Measurements from ENCODE around the gene ARL16.

Gene ARL16, protein sequence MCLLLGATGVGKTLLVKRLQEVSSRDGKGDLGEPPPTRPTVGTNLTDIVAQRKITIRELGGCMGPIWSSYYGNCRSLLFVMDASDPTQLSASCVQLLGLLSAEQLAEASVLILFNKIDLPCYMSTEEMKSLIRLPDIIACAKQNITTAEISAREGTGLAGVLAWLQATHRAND

DNA sequence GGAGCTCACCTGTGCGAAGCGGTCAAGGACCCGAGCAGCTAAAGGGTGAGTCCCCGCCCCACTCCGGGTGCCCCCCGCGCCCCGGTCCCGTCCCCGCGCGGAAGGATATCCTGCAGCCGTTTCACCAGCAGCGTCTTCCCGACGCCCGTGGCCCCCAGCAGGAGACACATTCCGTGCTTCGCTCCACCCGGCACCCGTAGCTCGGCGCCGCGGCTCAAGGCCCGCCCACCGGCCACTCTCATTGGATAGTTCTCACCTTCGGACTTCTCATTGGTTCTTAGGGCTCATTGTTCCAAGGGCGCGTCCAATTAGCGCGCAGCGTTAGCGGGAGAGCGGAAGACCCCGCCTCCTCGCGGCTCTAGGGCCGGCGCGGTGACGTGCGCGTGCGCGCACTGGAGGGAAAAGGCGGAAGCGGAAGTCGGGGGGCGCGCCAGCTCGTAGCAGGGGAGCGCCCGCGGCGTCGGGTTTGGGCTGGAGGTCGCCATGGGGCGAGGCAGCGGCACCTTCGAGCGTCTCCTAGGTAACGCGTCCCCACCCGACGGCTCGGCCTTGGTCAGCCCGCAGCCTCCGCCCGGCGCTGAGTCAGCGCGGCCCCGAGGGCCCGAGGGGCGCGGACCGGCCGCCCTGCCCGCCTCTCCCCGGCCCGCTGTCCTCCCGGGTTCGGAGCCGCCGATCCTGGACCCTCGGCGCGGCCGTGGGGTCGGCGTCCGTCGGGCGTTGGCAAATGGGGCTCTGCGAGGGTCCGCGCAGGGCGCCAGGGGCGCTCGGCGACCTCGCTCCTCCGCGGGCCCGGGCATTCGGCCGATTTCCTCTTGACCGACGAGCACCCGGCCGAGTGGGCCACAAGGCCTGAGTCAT is at the start of gene ARL16, which contains the start of gene HGS:
Gene ARL16, minus strand, starts transcription at position 214 of the 858 bp plus-strand sequence. Its CDS starts 44 bp downstream, at position 170.
Gene HGS, plus strand, starts transcription at position 428 of the 858 bp plus-strand sequence. Its CDS starts 56 bp downstream, at position 484.
- peak; percentile 95 to 96 for DNase-seq

DNA sequence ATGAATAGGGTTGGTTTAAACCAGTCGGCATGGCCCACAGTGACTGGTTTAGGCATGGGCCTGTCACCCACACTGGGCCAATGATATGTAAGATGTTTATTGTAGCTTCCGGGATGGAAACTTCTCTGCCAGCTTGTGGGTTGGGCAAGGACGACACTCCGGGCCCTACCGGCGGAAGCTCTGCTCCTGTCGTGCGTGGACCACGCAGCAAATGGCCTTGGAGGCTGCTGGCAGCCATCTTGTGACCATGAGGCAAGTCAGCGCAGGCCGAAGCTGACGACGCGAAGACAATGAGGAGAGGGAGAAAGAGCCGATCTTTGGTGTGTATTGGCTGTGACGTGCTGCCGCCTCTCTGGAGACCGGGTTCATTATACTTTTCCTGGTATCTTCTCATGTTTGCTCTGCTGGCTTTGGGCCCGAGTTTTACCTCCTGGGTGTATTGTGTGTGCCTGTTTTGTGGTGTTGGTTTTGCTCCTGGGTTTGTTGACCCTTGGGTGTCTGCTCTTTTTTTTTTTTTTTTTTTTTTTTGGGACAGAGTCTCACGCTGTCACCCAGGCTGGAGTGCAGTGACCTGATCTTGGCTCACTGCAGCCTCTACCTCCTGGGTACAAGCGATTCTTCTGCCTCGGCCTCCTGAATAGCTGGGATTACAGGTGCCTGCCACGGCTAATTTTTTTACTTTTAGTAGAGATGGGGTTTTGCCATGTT is 43.9 kb upstream of the ARL16 start:
- no peak for DNase-seq

DNA sequence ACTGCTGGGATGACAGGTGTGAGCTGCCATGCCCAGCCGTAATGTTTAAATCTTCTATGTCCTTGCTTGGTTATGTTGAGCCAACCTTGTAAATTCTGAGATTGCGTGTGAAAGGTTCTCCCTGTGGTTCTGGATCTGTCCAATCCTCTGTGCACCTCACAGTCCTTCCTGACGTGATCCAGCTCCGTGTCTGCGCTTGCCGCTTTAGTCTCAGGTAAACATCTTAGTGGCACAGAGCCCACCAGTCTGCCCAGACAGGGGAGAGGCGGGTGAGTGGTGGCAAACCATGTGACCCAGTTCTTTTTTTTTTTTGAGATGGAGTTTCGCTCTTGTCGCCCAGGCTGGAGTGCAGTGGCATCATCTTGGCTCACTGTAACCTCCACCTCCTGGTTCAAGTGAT is 42.4 kb upstream of the ARL16 start:
- no peak for DNase-seq

DNA sequence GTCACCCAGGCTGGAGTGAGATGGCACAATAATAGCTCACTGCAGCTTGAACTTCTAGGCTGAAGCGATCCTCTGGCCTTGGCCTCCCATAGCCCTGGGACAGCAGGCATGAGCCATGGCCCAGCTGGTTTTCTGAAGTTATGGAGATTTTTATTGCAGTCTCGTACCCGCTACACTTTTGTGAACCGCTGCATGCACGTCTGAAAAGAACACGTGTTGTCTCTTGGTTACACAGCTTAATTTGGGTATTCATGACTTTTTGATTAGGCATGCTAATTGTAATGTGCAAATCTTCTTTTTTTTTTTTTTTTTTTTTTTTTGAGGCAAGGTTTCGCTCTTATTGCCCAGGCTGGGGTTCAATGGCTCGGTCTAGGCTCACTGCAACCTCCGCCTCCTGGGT is 41.8 kb upstream of the ARL16 start:
- no peak for DNase-seq

DNA sequence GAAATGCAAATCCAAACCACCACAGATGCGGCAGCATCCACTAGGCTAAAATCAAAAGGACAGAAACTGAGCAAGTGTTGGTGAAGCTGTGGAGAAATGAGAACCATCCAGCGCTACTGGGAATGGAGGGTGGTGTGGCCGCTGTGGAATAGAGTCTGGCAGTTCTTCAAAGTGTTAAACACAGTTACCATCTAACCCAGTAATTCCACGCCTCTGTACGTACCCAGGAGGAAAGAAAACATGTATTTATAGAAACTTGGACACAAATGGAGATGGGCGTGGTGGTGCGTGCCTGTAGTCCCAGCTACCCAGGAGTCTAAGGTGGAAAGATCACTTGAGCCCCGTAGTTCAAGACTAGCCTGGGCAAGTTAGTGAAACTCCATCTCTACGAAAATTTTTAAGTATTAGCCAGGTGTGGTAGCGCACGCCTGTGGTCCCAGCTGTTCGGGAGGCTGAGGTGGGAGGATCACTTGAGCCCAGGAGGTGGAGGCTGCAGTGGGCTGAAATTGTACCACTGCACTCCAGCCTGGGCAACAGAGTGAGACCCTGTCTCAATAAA is 40.1 kb upstream of the ARL16 start:
- no peak for DNase-seq

DNA sequence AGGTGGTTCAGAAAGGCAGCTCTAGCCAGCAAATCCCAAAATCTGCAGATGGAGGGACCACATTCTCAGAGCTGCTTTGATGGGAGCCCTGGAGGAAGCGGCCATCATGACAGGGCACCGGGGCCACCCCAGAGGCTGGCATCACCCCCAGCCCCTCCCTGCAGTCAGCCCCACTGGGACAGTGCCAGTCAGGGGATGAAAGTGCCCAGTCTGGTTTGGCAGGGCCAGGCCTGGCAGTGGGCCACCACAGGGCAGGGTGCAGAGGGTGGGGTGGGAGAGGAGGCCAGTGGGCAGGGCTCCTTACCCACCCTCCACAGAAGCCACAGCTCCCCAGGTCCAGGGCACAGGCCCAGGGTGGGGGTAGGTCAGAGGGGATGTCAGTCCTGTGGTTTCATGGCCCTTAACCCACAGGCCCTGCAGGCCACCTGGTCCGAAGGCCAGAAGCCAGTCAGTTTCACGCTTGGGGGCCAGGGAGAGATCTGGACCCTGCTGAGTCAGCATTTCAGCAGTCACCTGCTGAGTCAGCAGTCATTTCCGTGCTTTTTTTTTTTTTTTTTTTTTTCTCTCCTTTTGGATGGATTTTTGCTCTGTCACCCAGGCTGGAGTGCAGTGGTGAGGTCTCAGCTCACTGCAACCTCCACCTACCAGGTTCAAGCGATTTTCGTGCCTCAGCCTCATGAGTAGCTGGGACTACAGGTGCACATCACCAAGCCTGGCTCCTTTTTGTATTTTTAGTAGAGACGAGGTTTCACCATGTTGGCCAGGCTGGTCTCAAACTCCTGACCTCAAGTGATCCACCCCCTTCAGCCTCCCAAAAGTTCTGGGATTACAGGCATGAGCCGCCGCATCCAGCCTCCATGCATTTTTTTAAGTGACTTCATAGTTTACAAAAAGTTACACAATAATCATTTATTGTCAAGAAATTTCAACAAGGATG is 38.9 kb upstream of the ARL16 start:
- no peak for DNase-seq

DNA sequence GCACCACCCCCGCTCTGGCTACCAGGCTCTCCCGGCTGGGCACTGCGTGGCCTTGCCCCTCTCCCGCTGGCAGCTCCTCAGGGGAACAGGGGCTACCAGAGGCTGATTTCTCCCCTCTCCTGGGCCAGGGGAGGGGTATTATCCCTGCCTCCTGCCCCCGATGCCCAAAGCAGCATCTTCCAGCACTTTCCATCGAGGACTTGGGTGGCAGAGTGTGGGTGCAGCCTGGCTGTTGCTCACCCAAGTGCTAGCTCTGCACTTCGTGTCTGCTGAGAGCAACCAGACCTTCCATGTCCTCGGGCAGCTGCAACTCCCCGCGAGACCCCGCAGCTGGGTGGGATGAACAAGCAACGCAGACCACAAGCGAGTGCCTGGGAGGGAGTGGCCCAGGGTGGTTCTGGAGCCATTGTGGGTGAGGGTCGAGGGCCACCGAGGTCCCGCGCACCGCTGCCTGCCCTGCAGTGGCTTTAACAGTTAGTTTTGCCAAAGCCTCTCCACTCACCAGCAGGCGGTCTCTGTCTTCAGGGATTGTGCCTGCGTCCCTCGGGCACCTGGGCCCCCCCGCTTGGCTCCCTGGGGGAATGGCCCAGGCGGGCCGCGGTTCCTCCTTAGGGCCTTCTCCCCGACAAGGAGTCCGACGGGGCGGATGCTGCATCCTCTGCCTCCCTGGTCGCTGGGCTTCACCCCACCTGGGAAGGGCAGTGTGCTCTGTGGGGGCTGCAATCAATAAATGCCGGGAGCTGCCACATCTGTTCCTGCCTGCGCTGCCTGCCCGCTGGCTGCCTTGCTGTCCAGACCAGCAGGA is 36.9 kb upstream of the ARL16 start:
- DNase-seq = no peak

DNA sequence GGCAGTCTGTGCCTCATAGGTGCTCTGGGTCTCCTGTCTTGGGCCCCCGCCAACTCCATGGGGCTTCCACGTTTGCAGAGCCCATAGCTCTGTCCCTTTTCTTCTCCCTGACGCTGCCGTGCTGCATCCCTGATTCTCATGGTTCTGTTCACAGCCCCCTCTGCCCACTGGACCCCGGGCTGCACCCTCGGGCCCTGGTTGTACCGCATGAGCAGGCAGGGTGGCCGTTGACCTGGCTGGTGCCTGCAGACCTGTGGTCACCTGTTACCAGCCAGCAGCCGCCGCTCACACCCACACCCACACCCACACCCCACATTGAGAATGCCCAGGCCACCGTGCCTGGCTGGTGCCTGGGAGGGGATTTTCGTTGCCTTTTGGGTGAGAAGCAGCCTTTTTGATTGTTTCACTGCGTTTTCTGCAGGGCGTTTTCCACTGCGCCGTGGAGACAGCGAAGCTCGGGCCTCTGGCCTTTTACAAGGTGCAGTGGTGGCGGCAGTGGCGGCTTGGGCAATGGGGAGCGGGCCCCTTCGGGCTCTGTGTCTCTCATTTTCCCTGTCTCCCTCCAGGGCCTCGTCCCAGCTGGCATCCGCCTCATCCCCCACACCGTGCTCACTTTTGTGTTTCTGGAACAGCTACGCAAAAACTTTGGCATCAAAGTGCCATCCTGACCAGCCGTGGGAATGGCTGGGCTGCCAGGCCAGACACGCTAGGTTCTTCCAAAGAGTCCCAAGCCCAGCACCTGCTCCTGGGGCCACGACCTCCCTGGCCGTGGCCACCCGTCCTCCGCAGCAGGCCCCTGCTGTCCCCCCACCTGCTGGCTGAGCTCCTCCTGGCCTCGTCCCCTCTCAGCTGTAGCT is 36.0 kb upstream of the ARL16 start:
- DNase-seq = no peak

DNA sequence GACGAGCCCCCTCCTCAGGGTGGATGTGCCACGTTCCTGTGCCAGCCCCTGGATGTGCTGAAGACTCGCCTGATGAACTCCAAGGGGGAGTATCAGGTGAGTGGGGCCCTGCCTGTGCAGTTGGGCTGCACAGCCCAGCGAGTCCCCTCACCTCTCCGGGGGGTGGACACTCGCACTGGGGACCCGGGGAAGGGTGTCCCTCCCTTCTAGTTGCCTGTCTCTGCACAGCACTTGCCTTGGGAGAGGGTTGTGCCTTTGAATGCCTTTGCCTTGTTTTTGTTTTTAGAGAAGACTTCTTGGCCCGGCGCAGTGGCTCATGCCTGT is 34.1 kb upstream of the ARL16 start:
- no peak for DNase-seq

DNA sequence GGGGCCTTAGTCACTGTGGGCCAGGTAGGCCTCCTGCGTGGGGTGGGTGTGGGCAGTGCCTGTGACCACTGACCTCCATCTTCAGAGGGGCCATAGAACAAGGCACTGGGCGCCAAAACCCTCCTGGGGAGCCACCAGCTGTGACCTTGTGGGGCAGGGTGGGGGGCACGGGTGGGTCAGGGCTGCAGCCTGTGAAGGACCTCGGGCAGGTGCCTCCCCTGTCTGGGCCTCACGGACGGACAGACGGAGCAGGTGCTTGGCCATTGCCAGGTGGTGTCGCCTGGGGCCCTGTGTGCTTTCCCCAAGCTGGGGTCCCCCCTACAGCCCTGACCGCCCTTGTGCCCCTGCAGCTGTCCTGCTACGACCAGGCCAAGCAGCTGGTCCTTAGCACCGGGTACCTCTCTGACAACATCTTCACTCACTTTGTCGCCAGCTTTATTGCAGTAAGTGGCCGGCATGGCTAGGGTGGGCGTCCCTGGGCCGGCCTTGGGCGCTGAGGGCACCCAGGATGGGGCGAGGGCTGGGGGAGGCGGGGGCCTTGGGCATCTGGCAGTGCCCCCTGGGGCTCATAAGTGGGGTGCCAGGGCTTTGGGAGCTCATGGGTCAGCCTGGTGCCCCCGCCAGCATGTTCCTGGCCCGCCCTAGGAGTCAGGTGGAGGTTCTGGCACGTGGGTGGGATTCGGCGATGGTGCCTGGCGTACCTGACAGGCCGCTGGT is 33.6 kb upstream of the ARL16 start:
- no peak for DNase-seq

DNA sequence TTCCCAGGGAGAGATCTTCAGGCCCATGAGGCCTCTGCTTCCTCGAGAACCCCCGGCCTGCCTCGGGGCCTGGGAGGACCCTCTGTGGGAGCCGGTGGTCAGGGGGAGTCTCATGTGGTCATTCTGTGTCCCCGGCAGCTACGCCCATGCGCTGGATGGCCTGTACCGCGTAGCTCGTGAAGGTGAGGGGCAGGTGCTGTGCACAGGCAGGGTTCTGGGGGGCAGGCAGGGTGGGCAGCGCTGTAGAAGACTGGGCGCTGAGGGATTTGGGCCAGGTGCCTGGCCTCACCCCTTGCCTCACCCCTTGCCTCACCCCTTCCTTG is 33.0 kb upstream of the ARL16 start:
- DNase-seq = no peak

DNA sequence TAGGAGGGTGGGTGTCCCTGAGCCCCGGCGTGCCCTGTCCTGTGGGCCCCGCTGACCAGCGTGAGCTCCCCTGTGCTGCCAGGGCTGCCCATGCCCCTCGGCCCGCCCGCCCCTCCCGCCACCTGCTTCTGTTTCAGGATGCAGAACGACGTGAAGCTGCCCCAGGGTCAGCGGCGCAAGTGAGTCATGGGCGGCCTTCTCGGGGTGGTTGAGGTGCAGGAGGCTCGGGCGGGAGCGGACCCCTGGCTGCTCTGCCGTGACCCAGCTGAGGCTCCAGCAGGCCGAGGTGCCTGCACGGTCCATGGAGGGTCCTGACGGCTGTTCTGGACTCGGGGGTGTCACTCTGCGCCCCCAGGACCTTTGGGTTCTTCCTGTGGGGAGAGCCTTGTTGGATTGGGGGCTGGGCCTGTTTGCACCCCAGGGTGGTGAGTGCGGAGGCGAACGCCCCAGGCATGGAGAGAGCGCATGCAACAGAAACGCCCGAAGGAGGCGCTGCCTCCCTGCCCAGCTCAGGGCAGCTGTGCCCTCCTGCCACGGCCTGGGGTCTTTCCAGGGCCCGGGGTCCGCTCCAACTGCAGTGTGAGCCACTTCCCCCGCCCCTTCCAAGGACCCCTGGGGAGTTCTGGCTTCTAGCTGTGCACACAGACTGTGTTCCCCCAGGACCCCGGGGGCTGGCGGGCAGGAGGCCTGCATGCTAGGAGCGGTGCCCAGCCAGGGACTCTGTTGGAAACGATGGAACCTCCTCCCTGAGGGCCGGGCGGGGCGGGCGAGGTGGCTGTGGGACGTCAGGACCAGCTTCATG is 32.5 kb upstream of the ARL16 start:
- DNase-seq = no peak

DNA sequence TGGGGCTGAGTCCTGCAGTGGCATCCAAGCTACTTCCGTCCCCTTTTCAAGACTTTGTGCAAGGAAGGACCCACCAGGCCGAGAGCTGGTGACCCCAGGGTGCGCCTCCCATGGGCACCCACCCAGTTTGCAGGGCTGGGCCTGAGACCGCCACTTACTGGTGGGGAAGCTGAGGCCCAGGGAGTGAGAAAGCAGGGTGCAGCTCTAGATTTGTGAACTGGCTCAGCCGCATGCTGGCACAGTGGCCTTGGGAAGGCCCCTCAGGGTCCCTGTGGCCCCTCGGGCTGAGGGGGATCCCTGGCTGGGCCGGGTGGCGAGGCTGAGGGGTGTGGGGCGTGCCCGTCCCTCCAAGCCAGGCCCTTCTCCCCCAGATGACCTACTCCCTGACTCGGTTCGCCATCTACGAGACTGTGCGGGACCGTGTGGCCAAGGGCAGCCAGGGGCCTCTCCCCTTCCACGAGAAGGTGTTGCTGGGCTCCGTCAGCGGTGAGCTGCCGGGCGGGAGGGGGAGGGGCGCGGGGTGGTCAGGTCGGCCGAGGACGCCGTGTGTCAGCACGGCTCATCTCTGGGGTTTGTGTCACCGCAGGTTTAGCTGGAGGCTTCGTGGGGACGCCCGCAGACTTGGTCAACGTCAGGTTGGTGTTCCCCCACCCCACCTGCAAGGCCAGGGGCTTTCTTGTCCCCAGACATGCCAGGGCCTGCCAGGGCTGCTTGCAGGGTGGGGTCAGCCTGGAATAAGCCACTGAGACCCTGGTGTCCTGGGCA is 31.7 kb upstream of the ARL16 start:
- DNase-seq = no peak

DNA sequence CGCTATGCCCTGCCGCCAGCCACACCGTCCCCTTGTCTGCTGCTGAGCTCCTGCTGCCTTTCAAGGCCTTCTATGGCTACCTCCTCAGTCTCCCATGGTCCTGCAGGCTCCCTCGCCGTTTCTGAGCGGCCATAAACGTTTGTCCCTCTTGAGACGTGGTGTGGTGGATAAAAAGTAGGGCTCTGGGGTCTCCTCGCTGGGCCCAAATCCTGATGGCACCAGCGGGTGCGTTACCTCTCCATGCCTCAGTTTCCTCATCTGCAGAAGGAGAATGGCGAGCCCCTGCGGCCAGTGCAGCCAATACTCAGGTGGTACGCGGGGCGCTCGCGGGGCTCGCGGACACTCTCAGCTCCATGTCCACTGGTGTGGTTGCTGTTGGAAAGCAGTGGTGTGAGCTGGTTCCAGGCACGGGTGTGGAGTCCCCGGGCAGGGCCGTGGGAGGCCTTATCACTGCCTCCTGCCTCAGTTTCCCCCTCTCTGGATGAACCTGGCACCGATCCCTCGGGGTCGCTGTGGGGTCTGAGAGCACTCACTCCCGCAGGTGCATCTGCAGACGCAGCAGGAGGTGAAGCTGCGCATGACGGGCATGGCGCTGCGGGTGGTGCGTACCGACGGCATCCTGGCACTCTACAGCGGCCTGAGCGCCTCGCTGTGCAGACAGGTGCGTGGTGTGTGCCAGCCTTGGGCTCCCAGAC is 31.0 kb upstream of the ARL16 start:
- DNase-seq = no peak

DNA sequence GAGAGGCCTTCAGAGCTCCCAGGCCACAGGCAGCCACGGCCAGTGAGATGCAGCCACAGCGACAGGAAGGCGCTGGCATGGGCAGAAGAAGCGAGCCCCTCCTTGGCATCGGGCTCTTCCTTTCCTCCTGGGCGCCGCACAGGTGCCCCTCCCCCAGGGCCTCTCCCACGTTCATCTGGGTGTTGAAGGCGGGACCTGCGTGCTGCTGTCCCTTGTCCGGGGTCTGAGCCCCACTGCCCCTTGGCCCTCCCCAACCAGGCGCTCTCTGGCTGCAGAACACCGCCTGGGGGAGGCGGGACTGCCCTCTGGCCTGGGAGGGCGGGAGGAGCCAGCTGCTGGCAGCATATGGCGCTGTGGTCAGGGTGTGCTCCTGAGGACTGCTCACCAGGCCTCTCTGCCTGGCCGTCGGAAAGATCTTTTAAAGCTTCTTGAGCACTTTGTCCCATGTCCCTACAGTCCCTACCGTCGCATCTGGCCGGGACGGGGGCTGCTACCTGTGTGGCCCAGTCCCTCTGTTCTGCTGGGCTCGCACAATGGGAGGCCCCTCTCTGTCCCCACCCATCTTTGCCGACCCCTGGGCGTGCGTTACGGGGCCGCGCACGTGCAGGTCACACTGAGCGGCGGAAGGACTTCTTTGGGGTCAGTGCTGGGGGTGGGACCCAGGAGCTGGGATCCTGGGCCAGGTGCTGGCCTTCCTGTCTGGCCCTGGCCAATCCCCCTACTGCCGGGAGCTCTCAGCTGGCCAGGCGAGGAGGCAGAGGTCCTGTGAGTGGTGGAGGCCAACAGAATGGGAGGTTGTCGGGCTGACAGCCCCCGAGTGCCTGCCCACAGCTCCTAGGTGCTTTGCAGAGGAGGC is 30.2 kb upstream of the ARL16 start:
- no peak for DNase-seq

DNA sequence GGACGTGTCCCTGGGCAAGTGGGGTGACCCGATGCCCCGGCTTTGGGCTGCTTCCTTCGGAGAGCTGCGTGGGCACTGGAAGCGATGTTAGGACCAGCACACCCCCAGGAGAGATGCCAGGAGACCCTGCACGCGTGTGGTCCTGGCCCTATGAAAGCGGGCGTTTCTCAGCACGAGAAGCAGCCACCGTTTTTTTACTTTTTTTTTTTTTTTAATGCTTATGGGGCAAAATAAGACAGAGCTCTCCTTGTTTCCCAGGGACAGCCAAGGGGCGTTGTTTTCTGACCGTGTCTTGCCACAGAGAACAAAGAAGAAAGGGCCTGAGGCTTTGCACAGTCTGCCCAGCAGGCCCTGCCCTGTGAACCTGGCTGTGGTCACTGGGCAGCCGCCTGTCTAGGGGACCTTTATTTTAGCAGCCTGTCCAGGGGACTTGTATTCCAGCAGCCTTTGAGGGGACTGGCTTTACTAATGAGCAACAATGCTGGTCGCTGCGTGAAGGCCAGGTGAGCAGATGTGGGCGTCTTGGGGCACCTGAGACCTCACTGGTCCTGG is 29.5 kb upstream of the ARL16 start:
- DNase-seq = no peak

All from activated CD4-positive, alpha-beta T cell treated with anti-CD3 and anti-CD28 coated beads, Interleukin-2, amount 50 U/mL, for 4 hours (primary cell).